Ascending aorta (tissue), 2 donors: ENCODE data around the gene TSPAN6. TPM values are rescaled to one million over a fixed set of nuclear protein-coding genes. Genes with fewer than 3 reads are reported as not detected.

Experiments
- DNase-seq, 2 donors: peaks; one replicate each; pipeline ENCODE4 v3.0.0-alpha.2; 2019; ENCODE audit warnings: low spot score in 2 of 2
- H3K27ac ChIP-seq, 2 donors: fragments of 200-600 bp; sonication (generic); one replicate each; pipeline ENCODE4 v1.5.1; 2016 to 2017; ENCODE audit warnings: mild to moderate bottlenecking in 1 of 2
- H3K27me3 ChIP-seq: fragments of 200-600 bp; sonication (generic); one replicate; pipeline ENCODE4 v1.5.1; 2017
- H3K36me3 ChIP-seq, 2 donors: fragments of 200-600 bp; sonication (generic); one replicate each; pipeline ENCODE4 v1.5.1; 2016
- H3K4me1 ChIP-seq, 2 donors: fragments of 200-600 bp; sonication (generic); one replicate each; pipeline ENCODE4 v1.5.1; 2016 to 2017; ENCODE audit warnings: mild to moderate bottlenecking in 1 of 2
- H3K4me3 ChIP-seq, 2 donors: fragments of 200-600 bp; sonication (generic); one replicate each; pipeline ENCODE4 v1.5.1; 2016 to 2017; ENCODE audit warnings: mild to moderate bottlenecking in 1 of 2
- H3K9me3 ChIP-seq, 2 donors: fragments of 200-600 bp; sonication (generic); one replicate each; pipeline ENCODE4 v1.5.1; 2016
- CTCF ChIP-seq, 3 experiments: fragments of 200-600 bp in 2 of 3; fragments of 450-650 bp in 1 of 3; sonication (generic) in 2 of 3; IDR thresholded peaks; one replicate each; pipeline ENCODE4 v1.5.1; 2016 to 2019; ENCODE audit warnings: antibody characterized with exemption in 3 of 3, mild to moderate bottlenecking in 1 of 3, moderate library complexity in 1 of 3
- intact Hi-C: fragments of 100-400 bp; cut with DNase I; formaldehyde crosslinking; loops from one replicate; pipeline ENCODE4 v1.15.1; 2023
- total RNA-seq: library from RNA; depleted of rRNA; stranded (reverse); fragments of >200 nt; gene quantifications from one replicate; pipeline ENCODE4 v1.1.0, GENCODE V29; 2016

TSPAN6 gene
- total RNA-seq, 1 donor from 2014 or later: 17.2 TPM

DNA sequence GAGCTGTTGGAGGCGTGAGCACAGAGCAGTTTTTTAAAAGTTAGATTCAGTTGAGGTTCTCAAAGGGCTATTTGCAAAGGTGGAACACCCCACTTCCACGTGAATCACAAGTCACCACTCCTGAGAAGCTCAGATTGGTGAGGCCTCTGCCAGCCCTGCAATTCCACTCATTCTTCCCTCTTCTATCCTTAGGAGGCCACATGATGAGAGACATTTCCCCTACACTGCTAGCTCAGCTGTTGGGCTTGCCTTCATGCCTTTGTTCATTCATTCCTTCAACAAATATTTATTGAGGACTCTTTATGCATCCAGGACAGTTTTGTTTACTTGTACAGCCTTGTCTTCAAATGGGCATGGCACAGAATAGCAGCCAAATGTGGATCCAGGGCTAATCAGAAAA lies 11.1 kb upstream of the TSPAN6 start:
- H3K9me3 ChIP-seq: no peaks in the 10 kb centered on the region
- H3K4me1 ChIP-seq: peaks cover 0 to 9% of the 10 kb centered on the region in 2 donors
- no peak overlapping the region for H3K4me3 ChIP-seq
- no peaks in the 10 kb centered on the region for H3K27me3 ChIP-seq
- no peaks in the 10 kb centered on the region for H3K36me3 ChIP-seq
- no peak for TF ChIP-seq CTCF (IDR thresholded peaks at IDR 0.05)
- peak overlapping the region; percentile 69 to 77 for H3K27ac ChIP-seq
- no peak for DNase-seq
- intact Hi-C loops: no loop called here

GRCh38 chrX:100647095-100647494 lies 10.5 kb upstream of the TSPAN6 start:
- Histone ChIP-seq H3K4me3 (no peak overlapping the region), H3K27me3 (no peaks in the 10 kb centered on the region), H3K36me3 (no peaks in the 10 kb centered on the region), H3K27ac (peak overlapping the region in 1 of 2 donors; percentile 69), H3K9me3 (no peaks in the 10 kb centered on the region), H3K4me1 (peaks cover 0 to 9% of the 10 kb centered on the region in 2 donors)
- no peak for TF ChIP-seq CTCF (IDR thresholded peaks at IDR 0.05)
- intact Hi-C loops: no loop called here
- peak in 1 of 2 donors; percentile 64 for DNase-seq

DNA sequence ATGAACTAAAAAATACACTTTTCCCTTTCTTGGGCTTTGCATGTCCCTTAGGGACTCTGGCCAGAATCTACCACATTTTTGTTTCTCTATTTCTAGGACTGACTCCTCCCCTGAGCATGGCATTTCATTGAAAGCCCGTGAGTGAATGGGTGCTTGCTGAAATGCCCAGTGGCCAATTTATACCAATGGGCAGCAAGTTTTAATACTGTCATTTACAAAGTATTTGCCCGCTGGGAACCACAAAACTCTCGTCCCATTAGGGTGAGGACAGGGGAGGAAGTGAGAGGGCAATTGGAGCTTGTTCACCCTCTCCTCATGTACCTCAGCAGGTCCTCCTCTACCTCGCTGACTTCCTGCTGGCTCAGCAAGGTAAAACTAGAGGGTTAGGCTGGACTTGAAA lies 8.5 kb upstream of the TSPAN6 start:
- Histone ChIP-seq H3K4me3 (peak overlapping the region; percentile 7 to 52), H3K36me3 (no peaks in the 10 kb centered on the region), H3K27me3 (no peaks in the 10 kb centered on the region), H3K9me3 (no peaks in the 10 kb centered on the region), H3K27ac (peak overlapping the region; percentile 14 to 77), H3K4me1 (peaks cover 0 to 9% of the 10 kb centered on the region in 2 donors)
- no peak for TF ChIP-seq CTCF (IDR thresholded peaks at IDR 0.05)
- DNase-seq: peak in 1 of 2 donors; percentile 64
- intact Hi-C loops: no loop called here

DNA sequence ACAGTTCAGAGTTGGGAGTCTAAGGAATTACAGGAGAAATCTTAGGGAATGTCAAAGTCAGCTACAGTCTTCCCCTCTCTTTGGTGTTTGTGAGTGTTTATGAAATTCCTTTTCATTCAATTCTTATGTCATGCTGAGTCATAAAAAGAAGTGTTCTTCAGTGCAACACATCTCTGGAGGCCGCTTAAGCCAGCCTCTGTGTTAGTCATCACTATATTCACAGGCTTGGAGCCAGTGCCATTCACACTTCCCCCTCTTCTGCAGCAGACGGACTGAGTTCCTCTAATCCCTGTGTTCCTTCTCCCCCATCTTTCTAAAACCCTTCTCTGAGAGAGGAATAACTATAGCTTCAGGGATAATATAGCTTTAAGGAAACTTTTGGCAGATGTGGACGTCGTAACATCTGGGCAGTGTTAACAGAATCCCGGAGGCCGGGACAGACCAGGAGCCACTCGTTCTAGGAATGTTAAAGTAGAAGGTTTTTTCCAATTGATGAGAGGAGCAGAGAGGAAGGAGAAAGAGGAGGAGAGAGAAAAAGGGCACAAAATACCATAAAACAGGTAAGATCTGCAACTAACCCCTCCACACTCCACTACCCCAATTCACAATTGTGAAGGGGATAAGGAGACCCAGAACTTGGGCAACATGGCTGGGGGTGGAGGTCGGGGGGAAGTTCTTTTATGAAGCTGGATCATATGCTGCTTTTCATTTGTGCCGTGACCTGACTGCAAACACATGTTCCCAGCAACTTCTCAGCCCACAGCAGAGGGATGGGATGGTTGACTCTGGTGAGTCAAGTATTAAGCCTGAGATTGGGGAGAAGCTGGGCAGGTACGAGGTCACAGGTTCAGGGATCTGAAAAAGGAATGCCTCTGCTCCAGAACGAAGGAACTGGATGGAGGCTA lies 7.6 kb upstream of the TSPAN6 start, which contains the start of gene SRPX2:
TSS of gene SRPX2 (plus strand) at position 244 of the 905 bp plus-strand sequence. CDS start 2,124 bp downstream, outside the sequence.
- intact Hi-C loops: no loop called here
- peak within 1 kb of the TSS; percentile 7 to 52 for H3K4me3 ChIP-seq
- no peak for TF ChIP-seq CTCF (IDR thresholded peaks at IDR 0.05)
- DNase-seq: peak; percentile 40 to 82
- H3K27ac ChIP-seq: peak within 1 kb of the TSS; percentile 23 to 77
- no peaks in the 10 kb centered on the region for H3K36me3 ChIP-seq
- no peaks in the 10 kb centered on the region for H3K27me3 ChIP-seq
- peaks cover 0 to 6% of the 10 kb centered on the region in 2 donors for H3K4me1 ChIP-seq
- H3K9me3 ChIP-seq: no peaks in the 10 kb centered on the region

- TF ChIP-seq CTCF (IDR thresholded peaks at IDR 0.05): no peak
- Histone ChIP-seq H3K27ac (peak overlapping the region in 1 of 2 donors; percentile 23), H3K9me3 (no peaks in the 10 kb centered on the region), H3K27me3 (no peaks in the 10 kb centered on the region), H3K4me3 (no peak overlapping the region), H3K4me1 (peaks cover 0 to 6% of the 10 kb centered on the region in 2 donors), H3K36me3 (no peaks in the 10 kb centered on the region)
- intact Hi-C loops: no loop called here
- DNase-seq: no peak
Observed at GRCh38 chrX:100643212-100643611, 6.6 kb upstream of the TSPAN6 start.
